OCI-LY1 (cell line): ENCODE measurements around the gene SLTM.

ENCODE experiments used
- CTCF ChIP-seq: fragments of 200-600 bp; sonication (generic), shearing (Covaris generic); IDR thresholded peaks from 2 replicates; pipeline ENCODE4 v1.5.1; 2017; ENCODE audit warnings: mild to moderate bottlenecking, antibody characterized with exemption, low read length, moderate library complexity, mixed read lengths
- EZH2 ChIP-seq: fragments of 200-600 bp; sonication (generic), shearing (Covaris generic); IDR thresholded peaks from 2 replicates; pipeline ENCODE4 v1.8.0; 2017; ENCODE audit warnings: borderline replicate concordance, mixed run types, mild to moderate bottlenecking, antibody characterized with exemption, low read length, moderate library complexity, mixed read lengths

GRCh38 chr15:58962136-58962535 is 28.7 kb upstream of the SLTM start:
- TF ChIP-seq CTCF, result no peak
- TF ChIP-seq EZH2, result no peak
